Measurements from ENCODE around the gene RPL36. TPM values are rescaled to one million over a fixed set of nuclear protein-coding genes. Genes with fewer than 3 reads are reported as not detected.

Gene RPL36
- total RNA-seq, 6 experiments from 2014 or later: 232 to 283 (median 251) TPM

- Histone ChIP-seq H3K27me3 (no peaks in the 10 kb centered on the region), H3K27ac (peak within 1 kb of the TSS; percentile 82 to 83 (median 82)), H3K36me3 (no peaks in the 10 kb centered on the region), H3K9me3 (no peaks in the 10 kb centered on the region), H3K4me3 (peak within 1 kb of the TSS; percentile 62 to 97 (median 95)), H3K4me1 (peaks cover 0 to 6% (median 0%) of the 10 kb centered on the region in 4 donors)
- ATAC-seq: peak; percentile 90 to 95 (median 92)
- WGBS (ENCODE audit: insufficient coverage, low coverage, low lambda C conversion rate, missing lambda C conversion rate): 0% methylated on average over 17 of the region's 94 CpGs
- peak; percentile 98 to 99 (median 99) for DNase-seq
- TF ChIP-seq POLR2A (IDR thresholded peaks at IDR 0.05): no peak
- intact Hi-C loops (cut with DNase I): no loop called here
These were observed 9.4 kb upstream of the RPL36 start, which contains the start of the genes HSD11B1L and MICOS13 for GRCh38 chr19:5680437-5681368. TSS of gene HSD11B1L (plus strand) at chr19:5681027. CDS start at chr19:5684833, 3,806 bp downstream. TSS of gene MICOS13 (minus strand) at chr19:5680516. CDS start at chr19:5680486, 30 bp downstream.

DNA sequence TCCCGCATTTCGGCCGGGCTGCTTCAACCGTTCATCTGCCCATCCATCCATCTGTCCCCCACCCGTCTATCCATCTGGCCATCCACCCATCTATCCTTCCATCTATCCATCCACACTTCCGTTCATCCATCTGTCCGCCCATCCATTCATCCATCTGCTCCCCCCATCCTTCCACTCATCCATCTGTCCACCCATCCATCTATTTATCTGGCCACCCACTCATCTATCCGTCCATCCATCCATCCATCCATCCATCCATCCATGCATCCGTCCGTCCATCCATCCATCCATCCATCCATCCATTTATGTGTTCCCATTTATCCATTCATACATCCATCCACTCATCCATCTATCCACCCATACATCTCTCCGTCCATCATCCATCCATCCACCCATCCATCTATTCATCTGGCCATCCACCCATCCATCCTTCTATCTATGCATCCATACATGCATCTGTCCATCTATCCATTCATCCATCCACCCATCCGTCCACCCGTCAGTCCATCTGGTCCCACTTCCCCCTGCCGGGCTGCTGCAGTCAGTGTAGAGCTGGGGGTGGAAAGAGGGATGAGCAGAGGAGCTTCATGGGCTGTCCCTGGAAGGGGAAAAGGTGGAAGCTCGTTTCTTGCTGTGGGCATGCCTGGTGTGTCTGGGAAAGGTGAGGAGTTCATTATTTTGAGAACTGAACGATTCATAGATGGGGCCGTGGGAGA, 8.5 kb upstream of the RPL36 start:
- intact Hi-C loops (cut with DNase I): no loop called here
- TF ChIP-seq POLR2A (IDR thresholded peaks at IDR 0.05): no peak
- TF ChIP-seq, protein P1, sequence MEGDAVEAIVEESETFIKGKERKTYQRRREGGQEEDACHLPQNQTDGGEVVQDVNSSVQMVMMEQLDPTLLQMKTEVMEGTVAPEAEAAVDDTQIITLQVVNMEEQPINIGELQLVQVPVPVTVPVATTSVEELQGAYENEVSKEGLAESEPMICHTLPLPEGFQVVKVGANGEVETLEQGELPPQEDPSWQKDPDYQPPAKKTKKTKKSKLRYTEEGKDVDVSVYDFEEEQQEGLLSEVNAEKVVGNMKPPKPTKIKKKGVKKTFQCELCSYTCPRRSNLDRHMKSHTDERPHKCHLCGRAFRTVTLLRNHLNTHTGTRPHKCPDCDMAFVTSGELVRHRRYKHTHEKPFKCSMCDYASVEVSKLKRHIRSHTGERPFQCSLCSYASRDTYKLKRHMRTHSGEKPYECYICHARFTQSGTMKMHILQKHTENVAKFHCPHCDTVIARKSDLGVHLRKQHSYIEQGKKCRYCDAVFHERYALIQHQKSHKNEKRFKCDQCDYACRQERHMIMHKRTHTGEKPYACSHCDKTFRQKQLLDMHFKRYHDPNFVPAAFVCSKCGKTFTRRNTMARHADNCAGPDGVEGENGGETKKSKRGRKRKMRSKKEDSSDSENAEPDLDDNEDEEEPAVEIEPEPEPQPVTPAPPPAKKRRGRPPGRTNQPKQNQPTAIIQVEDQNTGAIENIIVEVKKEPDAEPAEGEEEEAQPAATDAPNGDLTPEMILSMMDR (IDR thresholded peaks at IDR 0.05): no peak
- ATAC-seq: no peak
- peak overlapping the region; percentile 62 to 97 (median 95) for H3K4me3 ChIP-seq
- H3K4me1 ChIP-seq: peaks cover 0 to 6% (median 0%) of the 10 kb centered on the region in 4 donors
- no peaks in the 10 kb centered on the region for H3K36me3 ChIP-seq
- H3K9me3 ChIP-seq: no peaks in the 10 kb centered on the region
- 67% methylated on average over 16 of the region's 17 CpGs for WGBS (ENCODE audit: insufficient coverage, low coverage, low lambda C conversion rate, missing lambda C conversion rate)
- H3K27ac ChIP-seq: no peak overlapping the region
- no peaks in the 10 kb centered on the region for H3K27me3 ChIP-seq
- no peak for DNase-seq

GRCh38 chr19:5682107-5682482, 8.0 kb upstream of the RPL36 start:
- no peaks in the 10 kb centered on the region for H3K36me3 ChIP-seq
- H3K27me3 ChIP-seq: no peaks in the 10 kb centered on the region
- peaks cover 0 to 6% (median 0%) of the 10 kb centered on the region in 4 donors for H3K4me1 ChIP-seq
- 88% methylated on average over 2 of the region's 3 CpGs for WGBS (ENCODE audit: insufficient coverage, low coverage, low lambda C conversion rate, missing lambda C conversion rate)
- H3K27ac ChIP-seq: no peak overlapping the region
- ATAC-seq (no peak), DNase-seq (no peak)
- TF ChIP-seq, protein P1 (IDR thresholded peaks at IDR 0.05): no peak
- TF ChIP-seq POLR2A (IDR thresholded peaks at IDR 0.05): no peak
- no peaks in the 10 kb centered on the region for H3K9me3 ChIP-seq
- intact Hi-C loops (cut with DNase I): no loop called here
- no peak overlapping the region for H3K4me3 ChIP-seq

- ATAC-seq: no peak
These were observed 6.8 kb upstream of the RPL36 start for GRCh38 chr19:5683177-5683886.

More at GRCh38 chr19:5683177-5683886, 6.8 kb upstream of the RPL36 start:
- H3K36me3 ChIP-seq: no peaks in the 10 kb centered on the region
- H3K4me1 ChIP-seq: peaks cover 0 to 9% (median 0%) of the 10 kb centered on the region in 4 donors
- no peak overlapping the region for H3K4me3 ChIP-seq
- no peak for TF ChIP-seq POLR2A (IDR thresholded peaks at IDR 0.05)
- TF ChIP-seq, protein P1 (IDR thresholded peaks at IDR 0.05): no peak
- no peaks in the 10 kb centered on the region for H3K27me3 ChIP-seq
- intact Hi-C loops (cut with DNase I): no loop called here
- no peak overlapping the region for H3K27ac ChIP-seq
- WGBS (ENCODE audit: insufficient coverage, low coverage, low lambda C conversion rate, missing lambda C conversion rate): 91% methylated on average over 8 of the region's 10 CpGs
- H3K9me3 ChIP-seq: no peaks in the 10 kb centered on the region
- DNase-seq: no peak

Data from right lobe of liver (tissue), 6 donors.